ENCODE results near the gene CEP55.
"Not testable (repeated sequence)": the region's sequence is repeated elsewhere in the genome, so short reads cannot be mapped to it uniquely, and the experiment has no call there.

Gene CEP55

GRCh38 chr10:93462371-93462770 is 34.0 kb upstream of the CEP55 start:
- no peak for DNase-seq (ENCODE audit: low read depth in 1 of 2, low spot score in 1 of 2)
- TF ChIP-seq JUND (IDR thresholded peaks at IDR 0.05; ENCODE audit: low read depth), result no peak
- in situ Hi-C loops (cut with HindIII; ENCODE audit: low pct_unique_long_range_greater_than_20kb, low sequenced_read_pairs), result no loop called here

- in situ Hi-C loops (cut with HindIII; ENCODE audit: low pct_unique_long_range_greater_than_20kb, low sequenced_read_pairs), result no loop called here
- no peak for DNase-seq (ENCODE audit: low read depth in 1 of 2, low spot score in 1 of 2)
Measured at GRCh38 chr10:93462881-93463280, 33.5 kb upstream of the CEP55 start.

GRCh38 chr10:93463723-93464476 is 32.5 kb upstream of the CEP55 start:
- in situ Hi-C loops (cut with HindIII; ENCODE audit: low pct_unique_long_range_greater_than_20kb, low sequenced_read_pairs), result no loop called here
- peak in 1 of 2 experiments; percentile 67 for DNase-seq (ENCODE audit: low read depth in 1 of 2, low spot score in 1 of 2)
- TF ChIP-seq JUND (IDR thresholded peaks at IDR 0.05; ENCODE audit: low read depth), result no peak

More at GRCh38 chr10:93462881-93463280, 33.5 kb upstream of the CEP55 start:
- no peak for TF ChIP-seq JUND (IDR thresholded peaks at IDR 0.05; ENCODE audit: low read depth)

GRCh38 chr10:93464776-93465388 is 31.5 kb upstream of the CEP55 start:
- no peak for DNase-seq (ENCODE audit: low read depth in 1 of 2, low spot score in 1 of 2)
- TF ChIP-seq JUND (IDR thresholded peaks at IDR 0.05; ENCODE audit: low read depth), result no peak
- in situ Hi-C loops (cut with HindIII; ENCODE audit: low pct_unique_long_range_greater_than_20kb, low sequenced_read_pairs), result no loop called here

GRCh38 chr10:93465806-93466675 is 30.4 kb upstream of the CEP55 start:
- in situ Hi-C loops (cut with HindIII; ENCODE audit: low pct_unique_long_range_greater_than_20kb, low sequenced_read_pairs), result no loop called here
- peak; percentile 72 to 99 for DNase-seq (ENCODE audit: low read depth in 1 of 2, low spot score in 1 of 2)
- TF ChIP-seq JUND (IDR thresholded peaks at IDR 0.05; ENCODE audit: low read depth), result peak; percentile 76

GRCh38 chr10:93467635-93468034 is 28.8 kb upstream of the CEP55 start:
- in situ Hi-C loops (cut with HindIII; ENCODE audit: low pct_unique_long_range_greater_than_20kb, low sequenced_read_pairs), result not testable (repeated sequence)

GRCh38 chr10:93468461-93469213 is 27.8 kb upstream of the CEP55 start:
- DNase-seq (ENCODE audit: low read depth in 1 of 2, low spot score in 1 of 2), result peak in 1 of 2 experiments; percentile 88
- TF ChIP-seq JUND (IDR thresholded peaks at IDR 0.05; ENCODE audit: low read depth), result no peak; the same call in 1 of the 2 replicates
- in situ Hi-C loops (cut with HindIII; ENCODE audit: low pct_unique_long_range_greater_than_20kb, low sequenced_read_pairs), result no loop called here

More at GRCh38 chr10:93467635-93468034, 28.8 kb upstream of the CEP55 start:
- not testable (repeated sequence) for DNase-seq (ENCODE audit: low read depth in 1 of 2, low spot score in 1 of 2)

GRCh38 chr10:93469454-93469853 is 27.0 kb upstream of the CEP55 start:
- peak in 1 of 2 experiments; percentile 61 for DNase-seq (ENCODE audit: low read depth in 1 of 2, low spot score in 1 of 2)
- no peak for TF ChIP-seq JUND (IDR thresholded peaks at IDR 0.05; ENCODE audit: low read depth)
- in situ Hi-C loops (cut with HindIII; ENCODE audit: low pct_unique_long_range_greater_than_20kb, low sequenced_read_pairs), result no loop called here

- DNase-seq (ENCODE audit: low read depth in 1 of 2, low spot score in 1 of 2), result no peak
- in situ Hi-C loops (cut with HindIII; ENCODE audit: low pct_unique_long_range_greater_than_20kb, low sequenced_read_pairs), result no loop called here
- TF ChIP-seq JUND (IDR thresholded peaks at IDR 0.05; ENCODE audit: low read depth), result no peak
Measured at GRCh38 chr10:93471110-93471651, 25.2 kb upstream of the CEP55 start.

GRCh38 chr10:93473161-93473560 is 23.3 kb upstream of the CEP55 start:
- no peak for DNase-seq (ENCODE audit: low read depth in 1 of 2, low spot score in 1 of 2)
- no peak for TF ChIP-seq JUND (IDR thresholded peaks at IDR 0.05; ENCODE audit: low read depth)
- in situ Hi-C loops (cut with HindIII; ENCODE audit: low pct_unique_long_range_greater_than_20kb, low sequenced_read_pairs), result no loop called here

- no peak for DNase-seq (ENCODE audit: low read depth in 1 of 2, low spot score in 1 of 2)
- in situ Hi-C loops (cut with HindIII; ENCODE audit: low pct_unique_long_range_greater_than_20kb, low sequenced_read_pairs), result no loop called here
- TF ChIP-seq JUND (IDR thresholded peaks at IDR 0.05; ENCODE audit: low read depth), result no peak
Measured at GRCh38 chr10:93473804-93474472, 22.5 kb upstream of the CEP55 start.
